Psoas muscle (tissue), 8 donors: ENCODE results near the gene CLCC1. TPM values are rescaled to one million over a fixed set of nuclear protein-coding genes. Genes with fewer than 3 reads are reported as not detected.

Experiments used
- ATAC-seq, 4 donors: fragments of 200-7000 bp; cut with Tn5 transposase; one replicate each; pipeline ENCODE4 v1.9.1; 2020; ENCODE audit warnings: moderate library complexity in 3 of 4, mild to moderate bottlenecking in 2 of 4
- DNase-seq, 2 donors: peaks; one replicate each; pipeline ENCODE4 v3.0.0-alpha.2; 2020
- H3K27ac ChIP-seq: fragments of 200-600 bp; one replicate; pipeline ENCODE4 v1.8.0; 2022
- H3K27me3 ChIP-seq, 3 donors: fragments of 200-600 bp in 1 of 3; one replicate each; pipeline versions ENCODE4 v1.6.1 to v1.8.0; 2013 to 2022; ENCODE audit warnings: low read length in 2 of 3, mild to moderate bottlenecking in 2 of 3, moderate library complexity in 1 of 3; ENCODE audit not compliant: insufficient read depth in 3 of 3
- H3K36me3 ChIP-seq, 2 donors: fragments of 200-600 bp in 1 of 2; one replicate each; pipeline versions ENCODE4 v1.6.1 to v1.8.0; 2013 to 2022; ENCODE audit warnings: low read depth in 1 of 2, mild to moderate bottlenecking in 1 of 2, moderate library complexity in 1 of 2; ENCODE audit not compliant: insufficient read depth in 1 of 2
- H3K4me1 ChIP-seq: fragments of 200-600 bp; one replicate; pipeline ENCODE4 v1.8.0; 2022
- H3K4me3 ChIP-seq: fragments of 200-600 bp; one replicate; pipeline ENCODE4 v1.8.0; 2022; ENCODE audit warnings: mild to moderate bottlenecking
- H3K9me3 ChIP-seq: fragments of 200-600 bp; one replicate; pipeline ENCODE4 v1.8.0; 2022
- CTCF ChIP-seq: fragments of 200-600 bp; IDR thresholded peaks from one replicate; pipeline ENCODE4 v1.8.0; 2022; ENCODE audit warnings: antibody characterized with exemption
- WGBS, 3 donors: extraction: QIAGEN DNeasy Blood & Tissue Kit; methylation state at CpG; one replicate each; pipeline versions ENCODE4 v1.1.6 to v1.1.7; 2013; 5-methylcytosine and 5-hydroxymethylcytosine counted together
- intact Hi-C, 2 donors: fragments of 100-400 bp; cut with DNase I; formaldehyde crosslinking; loops; one replicate each; pipeline versions ENCODE4 v1.11.0 to v1.14.2; 2022
- polyA plus RNA-seq, 3 donors: library from polyadenylated mRNA; stranded (reverse); fragments of 200-250 nt; gene quantifications; one replicate each; pipeline ENCODE4 v1.2.3, GENCODE V29; 2013
- total RNA-seq, 4 donors: library from RNA; stranded (reverse); fragmentation: NEBNext Ultra II Directional in 2 of 4; extraction: Animal tissue kit (Norgen Biotek cat#: 25700) in 2 of 4; gene quantifications; one replicate each; pipeline versions ENCODE4 v1.2.1 to v1.2.4, GENCODE V29; 2021 to 2023
- donor health status: healthy with polysubstance abuse.
- donor health status: DM: no; HTN: no; CAD: no; lungs with moderate emphysema.
- donor health status: Bipolar disorder and iron deficiency.
- donor health status: healthy.
- donor health status: DM: yes; HTN: yes; CAD: no.
- donor health status: DM: no; HTN: no; CAD: no.
- donor health status: DM: no; HTN: no; CAD: no.
- donor health status: DM: yes; HTN: yes; CAD: no.

The CLCC1 gene
- total and polyA plus RNA-seq, 7 donors: 13.1 to 36.2 (median 24.8) TPM

DNA sequence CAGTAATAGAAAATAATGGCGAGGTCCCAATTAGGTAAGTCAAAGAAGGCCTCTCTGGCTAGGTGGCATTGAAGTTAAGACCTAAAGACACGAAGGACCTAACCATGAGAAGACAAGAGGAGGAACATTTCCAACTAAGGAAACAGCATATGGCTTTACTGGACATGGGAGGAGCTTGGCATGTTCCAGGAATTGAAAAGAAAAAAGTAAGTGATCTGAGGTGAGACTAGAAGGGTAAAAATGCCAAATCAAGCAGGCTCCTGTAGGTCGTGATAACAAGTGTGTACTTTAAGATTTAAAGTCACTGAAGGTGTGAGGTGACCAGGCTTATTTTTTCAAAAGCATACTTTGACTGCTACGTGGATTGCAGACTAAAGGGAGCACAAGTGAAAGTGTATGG lies 13.4 kb upstream of the CLCC1 start:
- no peaks in the 10 kb centered on the region for H3K9me3 ChIP-seq
- no peak for TF ChIP-seq CTCF
- H3K4me1 ChIP-seq: no peaks in the 10 kb centered on the region
- 85 to 92% (median 89%) methylated on average over 4 of the region's 4 CpGs for WGBS, 3 donors
- H3K27me3 ChIP-seq: no peaks in the 10 kb centered on the region
- no peak overlapping the region for H3K27ac ChIP-seq
- ATAC-seq: no peak
- intact Hi-C loops: no loop called here
- DNase-seq: no peak
- peaks cover 3 to 85% of the 10 kb centered on the region in 2 donors for H3K36me3 ChIP-seq
- no peak overlapping the region for H3K4me3 ChIP-seq

- H3K4me3 ChIP-seq: no peak overlapping the region
- H3K9me3 ChIP-seq: no peaks in the 10 kb centered on the region
- no peak for TF ChIP-seq CTCF
- H3K4me1 ChIP-seq: no peaks in the 10 kb centered on the region
- DNase-seq (no peak), ATAC-seq (no peak)
- H3K27me3 ChIP-seq: no peaks in the 10 kb centered on the region
- intact Hi-C loops: no loop called here
- no peak overlapping the region for H3K27ac ChIP-seq
- 94 to 100% (median 98%) methylated on average over 1 of the region's 1 CpG for WGBS, 3 donors
- peaks cover 3 to 70% of the 10 kb centered on the region in 2 donors for H3K36me3 ChIP-seq
Measured at GRCh38 chr1:108972951-108973350, 9.7 kb upstream of the CLCC1 start.

DNA sequence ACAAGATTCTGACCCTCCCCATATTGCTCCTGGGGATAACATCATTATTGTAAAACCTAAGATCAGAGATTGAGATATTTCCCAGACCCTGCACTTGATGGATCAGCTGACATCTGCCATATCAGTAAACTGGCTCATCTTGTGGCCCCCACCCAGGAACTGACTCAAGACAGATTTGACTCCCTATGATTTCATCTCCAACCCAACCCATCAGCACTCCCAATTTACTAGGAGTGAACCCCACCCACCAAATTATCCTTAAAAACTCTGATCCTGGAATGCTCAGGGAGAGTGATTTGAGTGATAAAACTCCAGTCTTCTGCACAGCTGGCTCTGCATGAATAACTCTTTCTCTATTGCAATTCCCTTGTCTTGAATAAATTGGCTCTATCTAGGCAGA lies 6.1 kb upstream of the CLCC1 start:
- DNase-seq (no peak), ATAC-seq (no peak)
- H3K36me3 ChIP-seq: peaks cover under 1 to 36% of the 10 kb centered on the region in 2 donors
- no peaks in the 10 kb centered on the region for H3K4me1 ChIP-seq
- H3K27ac ChIP-seq: no peak overlapping the region
- no peak for TF ChIP-seq CTCF
- H3K9me3 ChIP-seq: no peaks in the 10 kb centered on the region
- intact Hi-C loops: loop anchor here in 1 of 2 donors (10.0 kb wide), 1 partner anchor 75 kb away; the partner anchor contains the start of gene WDR47
- H3K4me3 ChIP-seq: no peak overlapping the region
- no peaks in the 10 kb centered on the region for H3K27me3 ChIP-seq

- Histone ChIP-seq H3K9me3 (no peaks in the 10 kb centered on the region), H3K36me3 (peaks cover 0 to 13% of the 10 kb centered on the region in 2 donors), H3K4me3 (peak overlapping the region; percentile 73), H3K4me1 (peaks cover 25% of the 10 kb centered on the region), H3K27me3 (no peaks in the 10 kb centered on the region), H3K27ac (peak overlapping the region; percentile 94)
- ATAC-seq: peak in 2 of 4 donors; percentile 17 to 35
- DNase-seq: peak in 1 of 2 donors; percentile 26
- WGBS, 3 donors: 12 to 13% (median 12%) methylated on average over 12 of the region's 12 CpGs
- TF ChIP-seq CTCF: no peak
- intact Hi-C loops: loop anchor here (5.0 to 10.0 kb wide), 2 partner anchors 82 to 150 kb away; partner anchors contain the start of genes ELAPOR1 (in 1 of the 2) and WDR47 (in 1 of the 2)
Measured at GRCh38 chr1:108962681-108963051, 618 bp downstream of the CLCC1 start.
